ENCODE results near the gene SFT2D2.

Gene SFT2D2

DNA sequence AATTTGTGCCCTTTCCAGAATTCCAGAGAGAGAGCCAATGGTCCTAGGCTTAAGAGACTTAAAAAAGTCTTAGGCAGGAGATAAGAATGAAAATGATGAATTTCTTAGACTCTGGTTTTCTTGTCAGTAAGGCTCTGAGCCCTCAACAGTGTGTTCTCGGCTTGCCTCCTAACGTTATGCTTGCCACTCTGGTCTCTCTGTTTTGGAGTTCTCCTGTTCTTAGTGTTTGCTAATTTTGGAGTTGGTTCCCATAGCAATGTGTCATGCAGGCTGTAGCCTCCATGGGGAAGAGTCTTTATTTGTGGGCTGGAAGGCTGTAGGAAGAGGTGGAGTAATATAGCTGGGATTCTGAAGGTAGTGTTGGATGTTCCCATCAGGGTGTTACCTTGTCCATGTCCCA is 74.8 kb downstream of the SFT2D2 start:
- TF ChIP-seq, protein P1, sequence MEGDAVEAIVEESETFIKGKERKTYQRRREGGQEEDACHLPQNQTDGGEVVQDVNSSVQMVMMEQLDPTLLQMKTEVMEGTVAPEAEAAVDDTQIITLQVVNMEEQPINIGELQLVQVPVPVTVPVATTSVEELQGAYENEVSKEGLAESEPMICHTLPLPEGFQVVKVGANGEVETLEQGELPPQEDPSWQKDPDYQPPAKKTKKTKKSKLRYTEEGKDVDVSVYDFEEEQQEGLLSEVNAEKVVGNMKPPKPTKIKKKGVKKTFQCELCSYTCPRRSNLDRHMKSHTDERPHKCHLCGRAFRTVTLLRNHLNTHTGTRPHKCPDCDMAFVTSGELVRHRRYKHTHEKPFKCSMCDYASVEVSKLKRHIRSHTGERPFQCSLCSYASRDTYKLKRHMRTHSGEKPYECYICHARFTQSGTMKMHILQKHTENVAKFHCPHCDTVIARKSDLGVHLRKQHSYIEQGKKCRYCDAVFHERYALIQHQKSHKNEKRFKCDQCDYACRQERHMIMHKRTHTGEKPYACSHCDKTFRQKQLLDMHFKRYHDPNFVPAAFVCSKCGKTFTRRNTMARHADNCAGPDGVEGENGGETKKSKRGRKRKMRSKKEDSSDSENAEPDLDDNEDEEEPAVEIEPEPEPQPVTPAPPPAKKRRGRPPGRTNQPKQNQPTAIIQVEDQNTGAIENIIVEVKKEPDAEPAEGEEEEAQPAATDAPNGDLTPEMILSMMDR (IDR thresholded peaks at IDR 0.05; ENCODE audit: insufficient read depth, low read depth, low read length, missing control alignments), result no peak
- no peak for DNase-seq (ENCODE audit: low read depth)
- no peak overlapping the region for H3K4me3 ChIP-seq (ENCODE audit: low read depth, low read length)

DNA sequence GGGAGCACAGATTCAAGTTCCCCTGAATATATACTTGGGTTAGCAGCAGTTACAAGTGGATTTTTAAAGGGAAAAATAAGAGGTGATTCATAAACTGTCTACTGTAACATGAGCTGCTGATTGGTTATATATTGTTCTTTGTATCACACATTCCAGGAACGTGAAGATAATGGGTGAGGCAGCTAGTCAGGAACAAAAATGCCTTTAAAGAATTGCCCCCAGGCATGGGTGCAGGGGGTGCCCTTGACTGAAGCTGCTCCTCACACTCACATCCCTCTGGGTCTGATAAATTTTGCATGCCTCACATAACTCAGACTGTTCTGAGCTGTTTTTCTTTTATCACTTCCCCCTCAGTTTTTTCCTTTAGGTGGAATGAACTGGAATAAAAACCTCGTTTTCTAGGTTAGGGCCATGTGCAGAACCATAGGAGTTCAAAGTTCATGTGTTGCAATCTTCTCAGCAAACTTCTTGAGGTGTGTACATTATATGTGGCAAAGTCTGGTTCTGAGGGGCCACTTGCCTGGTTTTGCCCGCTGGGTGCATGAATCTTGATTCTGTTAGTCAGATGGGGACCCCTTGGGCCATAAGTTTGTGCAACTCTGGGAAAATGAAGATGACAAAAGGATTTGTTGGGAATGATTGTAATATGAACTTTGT is 76.0 kb downstream of the SFT2D2 start:
- no peak for DNase-seq (ENCODE audit: low read depth)
- H3K4me3 ChIP-seq (ENCODE audit: low read depth, low read length), result no peak overlapping the region
- TF ChIP-seq, protein P1 (IDR thresholded peaks at IDR 0.05; ENCODE audit: insufficient read depth, low read depth, low read length, missing control alignments), result no peak
